Measurements from ENCODE around the gene THAP10.
"Not testable (repeated sequence)": the region's sequence is repeated elsewhere in the genome, so short reads cannot be mapped to it uniquely, and the experiment has no call there.

The THAP10 gene

GRCh38 chr15:70892002-70892911, at the start of gene THAP10, which contains the start of gene LRRC49:
Gene THAP10 (minus strand): TSS chr15:70892433. CDS start chr15:70892272, 161 bp downstream.
Gene LRRC49 (plus strand): TSS chr15:70892826. CDS start chr15:70892895, 69 bp downstream.
- peak; percentile 96 for FAIRE-seq

- FAIRE-seq: no peak
Observed at GRCh38 chr15:70936326-70936725, 44.1 kb upstream of the THAP10 start.

DNA sequence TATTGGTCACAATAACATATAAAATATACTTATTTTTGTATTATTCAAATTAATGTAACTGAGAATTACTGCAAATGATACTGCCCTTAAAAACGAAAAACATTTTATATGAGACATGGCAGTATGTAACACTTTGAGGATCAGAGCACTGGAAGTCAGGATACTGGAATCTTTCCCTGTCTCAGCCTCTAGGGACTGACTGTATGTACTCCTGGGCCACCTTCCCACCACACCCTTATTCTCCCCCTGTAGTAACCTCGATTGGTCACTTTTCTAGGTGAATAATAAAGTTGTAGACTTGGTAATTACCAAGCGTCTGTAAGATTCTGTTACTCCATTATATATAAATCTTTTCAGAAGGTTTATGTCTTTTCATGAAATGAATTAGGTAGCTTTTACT, 43.4 kb upstream of the THAP10 start:
- FAIRE-seq: no peak

- FAIRE-seq: no peak
Observed at GRCh38 chr15:70933411-70933810, 41.2 kb upstream of the THAP10 start.

DNA sequence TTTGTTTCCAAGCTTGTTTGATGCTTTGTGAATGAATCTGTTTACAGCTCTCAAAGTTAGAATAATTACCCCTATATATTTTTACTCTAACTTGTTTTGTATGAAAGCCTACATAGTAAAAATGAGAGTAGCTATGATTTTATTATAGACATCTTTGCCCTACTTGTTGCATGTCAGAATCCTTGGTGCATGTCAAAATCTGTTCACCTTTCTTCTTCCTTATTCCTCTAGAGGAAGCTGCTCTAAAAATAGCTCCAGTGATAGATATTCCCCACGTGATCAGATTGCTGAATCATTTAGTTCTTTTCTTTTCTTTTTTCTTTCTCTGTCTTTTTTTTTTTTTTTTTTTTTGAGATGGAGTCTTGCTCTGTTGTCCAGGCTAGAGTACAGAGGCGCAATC, 40.2 kb upstream of the THAP10 start:
- FAIRE-seq: no peak

DNA sequence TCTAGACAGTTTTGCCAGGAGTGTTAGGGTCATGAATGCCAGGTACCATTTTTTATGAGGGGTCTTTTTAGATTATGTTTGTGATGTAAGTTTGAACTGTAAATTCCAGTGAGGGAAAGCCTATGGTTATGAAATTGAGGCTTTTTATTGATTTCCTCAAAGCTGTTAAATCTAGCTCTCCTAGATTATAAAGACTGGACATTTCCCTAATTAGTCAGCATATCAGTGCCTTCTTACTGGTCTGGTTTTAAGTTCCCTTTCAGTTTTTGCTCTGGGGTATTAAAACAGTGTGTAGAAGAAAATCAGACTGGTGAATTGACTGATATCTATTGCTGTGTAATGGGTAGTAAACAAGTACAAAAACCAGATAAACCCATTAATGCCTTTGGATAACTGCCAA, 39.6 kb upstream of the THAP10 start:
- FAIRE-seq: no peak

DNA sequence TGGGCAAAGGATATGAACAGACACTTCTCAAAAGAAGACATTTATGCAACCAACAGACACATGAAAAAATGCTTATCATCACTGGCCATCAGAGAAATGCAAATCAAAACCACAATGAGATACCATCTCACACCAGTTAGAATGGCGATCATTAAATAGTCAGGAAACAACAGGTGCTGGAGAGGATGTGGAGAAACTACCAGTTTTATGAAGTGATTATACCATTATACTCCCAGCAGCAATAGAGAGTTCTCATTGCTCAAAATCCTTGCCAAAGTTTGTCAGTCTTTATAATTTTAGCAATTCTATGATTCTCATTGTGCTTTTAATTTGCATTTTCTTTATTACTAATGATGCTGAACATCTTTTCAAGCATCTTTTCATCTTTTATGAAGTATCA, 34.7 kb upstream of the THAP10 start:
- not testable (repeated sequence) for FAIRE-seq

- no peak for FAIRE-seq
Observed at GRCh38 chr15:70923311-70924080, 31.3 kb upstream of the THAP10 start.

DNA sequence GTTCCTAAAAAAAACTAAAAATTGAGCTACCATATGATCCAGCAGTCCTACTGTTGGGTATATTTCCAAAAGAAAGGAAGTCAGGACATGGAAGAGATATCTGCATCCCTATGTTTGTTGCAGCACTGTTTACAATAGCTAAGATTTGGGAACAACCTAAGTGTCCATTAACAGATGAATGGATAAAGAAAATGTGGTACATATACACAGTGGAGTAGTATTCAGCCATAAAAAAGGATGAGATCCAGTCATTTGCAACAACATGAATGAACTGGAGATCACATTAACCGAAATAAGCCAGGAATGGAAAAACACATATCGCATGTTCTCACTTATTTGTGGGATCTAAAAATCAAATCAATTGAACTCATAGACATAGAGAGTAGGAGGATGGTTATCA, 29.9 kb upstream of the THAP10 start:
- FAIRE-seq: no peak

DNA sequence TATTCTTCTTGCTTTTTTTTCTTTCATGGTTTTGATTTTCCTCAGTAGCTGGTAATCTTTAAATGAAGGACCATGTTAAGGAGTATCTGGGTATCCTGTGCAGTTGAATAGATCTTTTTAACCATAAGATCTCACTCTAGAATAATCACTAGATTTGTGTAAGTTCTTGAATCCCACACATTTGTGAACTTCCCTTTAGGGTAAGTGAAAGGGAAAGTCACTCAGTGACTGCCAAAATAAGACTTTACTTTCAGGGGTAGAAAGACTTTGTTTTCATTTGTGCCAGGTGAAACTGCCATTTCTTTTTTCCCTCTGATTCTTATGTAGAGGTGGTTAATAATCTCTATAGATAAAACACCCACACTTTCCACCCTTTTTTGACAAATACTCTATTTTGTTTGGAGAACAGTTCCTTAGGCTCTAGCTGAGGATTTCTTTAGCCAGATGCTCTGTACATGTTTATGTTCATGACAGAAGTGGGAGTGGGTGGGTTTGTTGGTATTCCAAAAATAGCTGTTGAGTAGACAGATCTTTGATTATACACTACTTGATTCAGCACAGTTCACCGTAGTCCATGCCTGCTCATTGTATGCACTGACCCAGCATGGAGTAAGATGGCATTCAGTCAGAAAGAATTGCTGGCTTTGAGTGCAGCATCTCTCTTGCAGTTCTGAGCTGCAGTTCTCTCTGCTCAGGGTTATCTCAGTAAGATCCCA, 28.9 kb upstream of the THAP10 start:
- FAIRE-seq: no peak

GRCh38 chr15:70917955-70918354, 25.7 kb upstream of the THAP10 start:
- FAIRE-seq: no peak

DNA sequence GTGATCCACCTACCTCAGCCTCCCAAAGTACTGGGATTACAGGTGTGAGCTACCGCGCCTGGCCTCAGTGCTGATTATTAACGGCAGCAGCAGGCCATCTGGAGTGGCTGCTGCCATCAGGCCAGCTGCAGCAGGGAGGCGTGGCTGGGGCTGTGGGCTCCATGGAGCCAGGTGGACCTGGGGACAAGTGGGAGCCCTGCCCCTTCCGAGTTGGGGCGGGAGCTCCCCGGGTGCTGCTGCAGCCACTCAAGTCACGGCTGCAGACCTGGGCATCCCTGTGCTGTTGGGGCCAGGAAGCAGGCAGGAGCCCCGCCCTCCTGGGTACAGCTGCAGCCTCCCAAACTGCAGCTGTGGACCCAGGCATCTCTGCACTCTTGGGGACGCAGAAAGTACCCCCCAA, 24.3 kb upstream of the THAP10 start:
- FAIRE-seq: no peak

- FAIRE-seq: peak; percentile 39
Observed at GRCh38 chr15:70912187-70912586, 20.0 kb upstream of the THAP10 start.

DNA sequence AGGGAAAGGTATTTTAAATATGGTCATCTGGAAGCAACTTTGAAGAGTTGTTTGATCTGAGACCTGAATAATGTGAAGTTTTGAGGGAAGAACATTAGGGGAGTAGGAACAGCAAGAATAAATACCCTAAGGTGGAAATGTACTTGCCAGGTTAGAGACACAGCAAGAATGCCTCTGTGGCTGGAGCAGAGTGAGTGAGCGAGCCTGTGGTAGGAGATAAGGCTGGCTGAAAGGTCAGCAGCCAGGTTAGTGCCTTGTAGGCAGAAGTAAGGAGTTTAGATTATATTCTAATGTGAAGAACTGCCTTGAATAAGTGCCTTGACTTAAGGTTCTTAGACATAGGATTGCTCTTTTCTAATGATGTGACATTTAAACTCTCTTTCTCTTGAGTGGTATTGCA, 18.7 kb upstream of the THAP10 start:
- FAIRE-seq: no peak

DNA sequence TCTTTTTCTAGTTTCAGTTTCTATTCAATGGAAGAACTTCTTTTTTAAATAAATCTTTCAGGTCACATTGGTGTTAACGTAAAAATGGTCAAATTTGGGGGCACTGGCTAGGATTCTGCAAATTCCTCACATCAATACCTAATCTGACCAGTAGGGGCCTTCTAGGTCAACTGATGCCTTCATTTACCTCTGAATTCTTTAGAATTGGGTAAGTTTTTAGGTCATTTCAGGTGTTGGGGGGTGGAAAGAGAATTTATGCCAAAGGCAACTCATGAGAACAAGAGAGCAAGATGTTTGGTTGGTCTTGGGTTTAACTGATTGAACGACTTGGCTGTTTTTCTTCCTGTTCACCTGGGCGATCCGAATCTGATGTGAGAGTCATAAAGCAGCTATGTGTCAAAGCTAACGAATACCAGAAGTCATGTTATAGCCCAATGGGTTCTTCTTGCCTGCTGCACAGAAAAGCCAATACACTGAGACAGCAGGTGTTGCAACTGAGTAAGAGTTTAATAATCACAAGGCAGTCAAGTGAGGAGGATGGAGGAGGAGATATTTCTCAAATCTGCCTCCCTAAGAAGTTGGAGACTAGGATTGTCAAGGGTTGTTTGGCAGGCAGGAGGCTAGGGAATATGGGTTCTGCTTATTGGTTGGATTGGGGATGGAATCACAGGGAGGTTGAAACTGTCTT, 15.7 kb upstream of the THAP10 start:
- FAIRE-seq: no peak

DNA sequence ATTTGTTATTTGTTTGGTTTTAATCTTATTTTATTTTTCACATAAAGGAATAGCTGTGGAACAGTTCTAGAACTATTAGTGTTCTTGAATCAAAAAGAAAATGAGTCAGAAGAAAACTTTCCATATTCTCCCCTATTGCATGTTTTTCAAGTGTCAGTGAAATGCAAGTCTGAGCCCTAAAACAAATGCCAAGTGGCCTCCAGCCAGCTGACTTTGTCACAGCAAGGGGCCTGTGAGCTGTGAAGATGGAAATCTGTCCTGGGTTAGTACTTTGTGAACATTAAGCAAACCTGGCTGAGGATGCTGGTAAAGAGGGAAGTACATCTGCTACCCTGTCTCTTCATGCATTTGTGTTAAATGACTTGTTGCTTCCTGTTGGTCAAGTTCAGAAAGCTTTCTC, 14.6 kb upstream of the THAP10 start:
- FAIRE-seq: no peak

DNA sequence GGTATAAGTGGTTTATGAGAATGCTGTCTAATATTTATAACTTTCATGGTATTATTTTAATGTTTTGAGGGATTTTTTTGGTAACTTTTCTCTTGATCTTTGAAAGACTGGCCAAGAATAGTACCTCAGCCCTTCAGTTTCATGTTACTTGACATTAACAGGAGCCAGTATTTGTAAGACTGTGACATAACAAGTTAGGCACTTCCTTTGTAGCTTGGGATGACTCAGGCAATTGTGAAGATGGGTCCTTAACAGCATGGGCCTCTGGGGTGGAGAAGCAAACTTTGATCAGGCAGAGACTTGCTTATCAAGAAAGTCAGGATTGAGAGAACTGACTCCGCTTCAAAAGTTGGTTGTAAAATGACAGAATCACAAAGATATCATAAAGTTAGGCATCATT, 9.9 kb upstream of the THAP10 start:
- no peak for FAIRE-seq

GRCh38 chr15:70892912-70893560, 803 bp upstream of the THAP10 start:
- peak; percentile 55 for FAIRE-seq

GRCh38 chr15:70882361-70882760, 9.9 kb downstream of the THAP10 start:
- FAIRE-seq: no peak

DNA sequence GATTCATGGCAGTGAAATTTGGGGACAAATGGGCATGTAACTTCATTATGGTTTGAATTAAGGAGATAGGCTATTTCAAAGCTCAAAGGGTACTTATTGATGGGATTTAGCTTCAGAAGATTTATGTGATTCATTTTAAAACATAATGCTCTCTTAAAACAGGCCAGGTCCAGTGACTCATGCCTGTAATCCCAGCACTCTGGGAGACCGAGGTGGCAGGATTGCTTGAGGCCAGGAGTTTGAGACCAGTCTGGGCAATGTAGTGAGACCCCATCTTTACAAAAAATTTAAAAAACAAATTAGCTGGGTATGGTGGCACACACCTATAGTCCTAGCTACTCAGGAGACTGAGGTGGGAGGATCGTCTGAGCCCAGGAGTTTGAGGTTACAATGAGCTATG, 11.5 kb downstream of the THAP10 start:
- FAIRE-seq: no peak

DNA sequence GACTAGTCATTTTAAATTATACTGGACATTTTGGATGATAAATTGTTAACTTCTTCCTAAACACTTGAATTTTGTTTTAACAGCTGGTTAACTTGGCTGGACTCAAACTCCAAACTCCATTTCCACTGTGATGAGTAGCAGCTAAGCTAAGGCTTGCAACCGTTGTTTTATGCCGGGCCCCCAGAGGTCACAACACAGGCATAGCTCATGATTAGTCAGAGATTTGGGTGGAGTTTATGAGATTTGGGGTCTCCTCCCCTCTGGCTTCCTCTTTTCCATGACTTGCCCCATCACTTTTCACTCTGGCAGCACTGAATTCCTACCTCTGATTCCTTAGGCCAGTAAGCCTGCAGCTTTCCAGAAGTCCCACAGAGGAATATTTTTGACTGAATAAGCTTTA, 12.8 kb downstream of the THAP10 start:
- no peak for FAIRE-seq

DNA sequence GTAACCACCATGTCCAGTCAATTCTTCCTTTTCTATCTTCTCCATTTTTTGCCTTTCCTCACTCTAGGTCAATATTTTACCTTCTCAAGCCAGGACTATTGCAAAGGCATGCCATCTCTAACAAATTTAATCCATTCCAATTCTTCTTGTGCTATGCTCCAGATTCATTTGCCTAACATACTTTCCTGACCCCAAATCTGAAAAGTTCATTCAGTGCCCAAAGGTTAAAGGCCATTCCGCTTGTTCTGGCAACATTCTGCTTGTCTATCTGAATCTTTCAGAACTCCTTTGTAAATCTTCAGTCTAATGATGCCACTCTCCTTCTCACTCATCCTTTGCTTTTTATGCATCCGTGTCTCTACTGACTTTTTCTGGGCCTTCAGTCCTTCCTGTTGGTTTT, 15.6 kb downstream of the THAP10 start:
- no peak for FAIRE-seq
